A549 (cell line): Measurements from ENCODE around the gene TBC1D1. TPM values are rescaled to one million over a fixed set of nuclear protein-coding genes. Genes with fewer than 3 reads are reported as not detected.

Source experiments
- ATAC-seq, 2 experiments: fragments of 200-7000 bp in 1 of 2; fragments of >200 bp in 1 of 2; cut with Nextera tagmentation in 1 of 2; cut with Tn5 transposase in 1 of 2; 3 replicates each; pipeline versions ENCODE4 v1.8.0 to v1.9.1; 2018 to 2020; ENCODE audit warnings: mild to moderate bottlenecking in 1 of 2, moderate library complexity in 1 of 2
- CTCF ChIA-PET: fragments of 300-600 bp; sonication (Branson Sonifier 250); formaldehyde crosslinking; extraction: SDS; loops from one replicate; lab custom pipeline; 2021; ENCODE audit warnings: antibody characterized with exemption, inconsistent platforms; lab: Yijun Ruan, JAX
- POLR2A ChIA-PET: fragments of 350-600 bp; formaldehyde crosslinking; extraction: SDS; loops from one replicate; lab custom pipeline; 2021; ENCODE audit warnings: antibody characterized with exemption, inconsistent platforms; lab: Yijun Ruan, JAX
- DNase-seq, 2 experiments: peaks; one replicate each; pipeline versions ENCODE4 v3.0.0 to v3.0.0-alpha.2; 2011 to 2016; ENCODE audit warnings: low read depth in 1 of 2, low spot score in 1 of 2
- FAIRE-seq: peaks from 2 replicates; lab custom pipeline; 2011; peaks lifted over from hg19 to GRCh38; lab: Jason Lieb, UNC
- H3K27ac ChIP-seq, 2 experiments: fragments of >200 bp; sonication (Bioruptor Twin); formaldehyde crosslinking; 3 replicates each; pipeline ENCODE4 v1.5.1; 2016 to 2017
- H3K4me1 ChIP-seq: fragments of >200 bp; sonication (Bioruptor Twin); formaldehyde crosslinking; 3 replicates; pipeline ENCODE4 v1.6.1; 2016
- H3K4me2 ChIP-seq: fragments of >200 bp; sonication (Bioruptor Twin); formaldehyde crosslinking; 3 replicates; pipeline ENCODE4 v1.6.1; 2016
- H3K4me3 ChIP-seq: fragments of >200 bp; sonication (Bioruptor Twin); formaldehyde crosslinking; 3 replicates; pipeline ENCODE4 v1.5.1; 2016
- H3K9me3 ChIP-seq: fragments of >200 bp; sonication (Bioruptor Twin); formaldehyde crosslinking; 3 replicates; pipeline ENCODE4 v1.6.1; 2016
- CHD4 ChIP-seq: fragments of 200-600 bp; sonication (generic); IDR thresholded peaks from 2 replicates; pipeline ENCODE4 v1.6.1; 2016; ENCODE audit warnings: antibody characterized with exemption, mild to moderate bottlenecking, borderline replicate concordance
- EP300 ChIP-seq, 2 experiments: fragments of >200 bp; sonication (Bioruptor Twin); formaldehyde crosslinking; IDR thresholded peaks; 2 replicates in 1 of 2; 3 replicates in 1 of 2; pipeline ENCODE4 v1.6.1; 2016 to 2017
- FOSB ChIP-seq: fragments of 250-450 bp; sonication (Bioruptor Pico); IDR thresholded peaks from 2 replicates; pipeline ENCODE4 v1.5.0; 2020; ENCODE audit warnings: mild to moderate bottlenecking, moderate library complexity
- FOSL2 ChIP-seq, 2 experiments: fragments of 450-650 bp in 1 of 2; fragments of >200 bp in 1 of 2; sonication (Bioruptor Twin) in 1 of 2; formaldehyde crosslinking; IDR thresholded peaks; 2 replicates each; pipeline versions ENCODE4 v1.5.0 to v1.6.1; 2016 to 2020; ENCODE audit warnings: mild to moderate bottlenecking in 1 of 2, moderate library complexity in 1 of 2
- FOXS1 ChIP-seq: fragments of 250-450 bp; sonication (Bioruptor Pico); IDR thresholded peaks from 2 replicates; pipeline ENCODE4 v1.5.0; 2020; ENCODE audit warnings: mild to moderate bottlenecking, moderate library complexity
- HDAC2 ChIP-seq: fragments of 200-600 bp; sonication (generic); IDR thresholded peaks from 2 replicates; pipeline ENCODE4 v1.6.1; 2016
- JUN ChIP-seq, 2 experiments: fragments of >200 bp; sonication (Bioruptor Twin); formaldehyde crosslinking; IDR thresholded peaks; 2 replicates in 1 of 2; 3 replicates in 1 of 2; pipeline ENCODE4 v1.6.1; 2016 to 2017
- KDM5A ChIP-seq: fragments of 200-600 bp; sonication (generic); IDR thresholded peaks from 2 replicates; pipeline ENCODE4 v1.6.1; 2016; ENCODE audit warnings: antibody characterized with exemption, mild to moderate bottlenecking
- MAFK ChIP-seq: fragments of 450-650 bp; IDR thresholded peaks from 2 replicates; pipeline ENCODE4 v1.6.1; 2014; ENCODE audit not compliant: partially characterized antibody
- NPAS2 ChIP-seq: fragments of 250-450 bp; sonication (Bioruptor Pico); IDR thresholded peaks from 2 replicates; pipeline ENCODE4 v1.8.0; 2022; ENCODE audit warnings: mild to moderate bottlenecking, moderate library complexity, borderline replicate concordance
- NR3C1 ChIP-seq: fragments of >200 bp; sonication (Bioruptor Twin); formaldehyde crosslinking; IDR thresholded peaks from 3 replicates; pipeline ENCODE4 v1.6.1; 2017
- POLR2AphosphoS2 ChIP-seq: conservative IDR thresholded peaks from 2 replicates; pipeline ENCODE4 v1.6.1; 2012; ENCODE audit warnings: low read length, improper control_type of control experiment, inconsistent platforms
- SMC3 ChIP-seq: fragments of >200 bp; sonication (Bioruptor Twin); formaldehyde crosslinking; IDR thresholded peaks from 3 replicates; pipeline ENCODE4 v1.6.1; 2018; ENCODE audit warnings: inconsistent platforms
- SREBF2 ChIP-seq: fragments of 450-650 bp; IDR thresholded peaks from 2 replicates; pipeline ENCODE4 v1.6.1; 2014; ENCODE audit warnings: mild to moderate bottlenecking, moderate library complexity
- TP53 ChIP-seq: fragments of 250-450 bp; sonication (Bioruptor Pico); IDR thresholded peaks from 2 replicates; pipeline ENCODE4 v1.5.0; 2021; ENCODE audit warnings: mild to moderate bottlenecking, moderate library complexity
- ZNF302 ChIP-seq: fragments of 250-450 bp; sonication (Bioruptor Pico); IDR thresholded peaks from 2 replicates; pipeline ENCODE4 v1.9.0; 2021; ENCODE audit warnings: inconsistent platforms, mild to moderate bottlenecking, moderate library complexity
- WGBS: methylation state at CpG from one replicate; pipeline ENCODE4 v1.1.6; 2017; ENCODE audit errors: missing lambda C conversion rate; 5-methylcytosine and 5-hydroxymethylcytosine counted together
- polyA minus RNA-seq: library from RNA; depleted of rRNA, polyadenylated mRNA; stranded (reverse); fragments of >200 nt; gene quantifications from 2 replicates; pipeline ENCODE4 v1.2.3, GENCODE V29; 2011; rRNA and poly(A)+ RNA removed
- polyA plus RNA-seq, 4 experiments: library from polyadenylated mRNA; depleted of rRNA in 3 of 4; stranded (reverse); fragments of >200 nt; fragmentation: RNase III in 1 of 4; extraction: RNeasy Plus Mini Kit Qiagen cat#74134 plus additional on column Dnase treatment in 1 of 4; gene quantifications; 2 replicates in 3 of 4; 3 replicates in 1 of 4; pipeline ENCODE4 v1.2.3, GENCODE V29; 2011 to 2017
- TF ChIP-seq, protein P1 (sequence below): IDR thresholded peaks from 2 replicates; pipeline ENCODE4 v1.6.1; 2012
- TF ChIP-seq, protein P2 (sequence below): fragments of 450-650 bp; IDR thresholded peaks from 2 replicates; pipeline ENCODE4 v1.6.1; 2014; ENCODE audit warnings: antibody characterized with exemption
- TF ChIP-seq, protein P3 (sequence below): fragments of >200 bp; sonication (Bioruptor Twin); formaldehyde crosslinking; IDR thresholded peaks from 3 replicates; pipeline ENCODE4 v1.6.1; 2016
- TF ChIP-seq, protein P4 (sequence below): IDR thresholded peaks from 2 replicates; pipeline ENCODE4 v1.6.1; 2012

The TBC1D1 gene, protein sequence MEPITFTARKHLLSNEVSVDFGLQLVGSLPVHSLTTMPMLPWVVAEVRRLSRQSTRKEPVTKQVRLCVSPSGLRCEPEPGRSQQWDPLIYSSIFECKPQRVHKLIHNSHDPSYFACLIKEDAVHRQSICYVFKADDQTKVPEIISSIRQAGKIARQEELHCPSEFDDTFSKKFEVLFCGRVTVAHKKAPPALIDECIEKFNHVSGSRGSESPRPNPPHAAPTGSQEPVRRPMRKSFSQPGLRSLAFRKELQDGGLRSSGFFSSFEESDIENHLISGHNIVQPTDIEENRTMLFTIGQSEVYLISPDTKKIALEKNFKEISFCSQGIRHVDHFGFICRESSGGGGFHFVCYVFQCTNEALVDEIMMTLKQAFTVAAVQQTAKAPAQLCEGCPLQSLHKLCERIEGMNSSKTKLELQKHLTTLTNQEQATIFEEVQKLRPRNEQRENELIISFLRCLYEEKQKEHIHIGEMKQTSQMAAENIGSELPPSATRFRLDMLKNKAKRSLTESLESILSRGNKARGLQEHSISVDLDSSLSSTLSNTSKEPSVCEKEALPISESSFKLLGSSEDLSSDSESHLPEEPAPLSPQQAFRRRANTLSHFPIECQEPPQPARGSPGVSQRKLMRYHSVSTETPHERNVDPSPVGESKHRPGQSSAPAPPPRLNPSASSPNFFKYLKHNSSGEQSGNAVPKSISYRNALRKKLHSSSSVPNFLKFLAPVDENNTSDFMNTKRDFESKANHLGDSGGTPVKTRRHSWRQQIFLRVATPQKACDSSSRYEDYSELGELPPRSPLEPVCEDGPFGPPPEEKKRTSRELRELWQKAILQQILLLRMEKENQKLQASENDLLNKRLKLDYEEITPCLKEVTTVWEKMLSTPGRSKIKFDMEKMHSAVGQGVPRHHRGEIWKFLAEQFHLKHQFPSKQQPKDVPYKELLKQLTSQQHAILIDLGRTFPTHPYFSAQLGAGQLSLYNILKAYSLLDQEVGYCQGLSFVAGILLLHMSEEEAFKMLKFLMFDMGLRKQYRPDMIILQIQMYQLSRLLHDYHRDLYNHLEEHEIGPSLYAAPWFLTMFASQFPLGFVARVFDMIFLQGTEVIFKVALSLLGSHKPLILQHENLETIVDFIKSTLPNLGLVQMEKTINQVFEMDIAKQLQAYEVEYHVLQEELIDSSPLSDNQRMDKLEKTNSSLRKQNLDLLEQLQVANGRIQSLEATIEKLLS (N-terminal part only)
- polyA plus RNA-seq (2011; rRNA removed): 25.7 and 28.5 TPM in 2 replicates
- polyA plus RNA-seq (2012; cell fraction: cytosol; rRNA removed): 21.8 and 22.7 TPM in 2 replicates
- polyA plus RNA-seq (2012; cell fraction: nucleus; rRNA removed): 16.9 and 21.0 TPM in 2 replicates
- 22.6 to 26.5 TPM (median 24.2 TPM) in 3 replicates for polyA plus RNA-seq (2017; fragmentation: RNase III; extraction: RNeasy Plus Mini Kit Qiagen cat#74134 plus additional on column Dnase treatment)
- 29.6 and 35.3 TPM in 2 replicates for polyA minus RNA-seq

DNA sequence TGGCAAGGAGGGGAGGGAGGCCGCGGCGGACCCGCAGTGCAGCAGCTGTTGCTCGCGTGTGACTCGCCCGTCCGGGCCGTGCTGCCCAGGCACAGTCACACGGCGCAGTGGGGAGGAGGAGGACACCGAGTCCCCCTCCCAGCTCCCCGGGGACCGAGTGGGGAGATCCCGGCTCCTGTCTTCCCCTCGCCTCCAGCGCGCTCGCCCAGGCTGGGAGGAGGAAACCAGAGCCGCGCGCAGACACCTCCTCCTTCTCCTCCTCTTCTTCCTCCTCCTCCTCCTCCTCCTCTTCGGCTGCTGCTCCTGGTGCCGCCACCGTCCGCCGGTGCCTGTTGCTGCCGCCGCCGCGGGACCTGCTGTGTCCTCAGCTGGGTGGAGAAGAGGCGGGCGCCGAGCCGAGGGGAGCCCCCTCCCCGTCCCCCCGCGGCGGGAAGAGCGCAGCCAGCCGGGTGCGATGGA lies at the start of gene TBC1D1:
TSS of gene TBC1D1 (plus strand) at position 284 of the 459 bp plus-strand sequence. CDS start 11,012 bp downstream, outside the sequence.
- CTCF ChIA-PET: interaction anchor here (0.6 kb wide), 1 partner anchor 20 kb away, joined by 4 read pairs; no protein-coding TSS in a partner anchor
- TF ChIP-seq FOSL2 (IDR thresholded peaks at IDR 0.05) (no peak), FOSL2 (CRISPR knock-in tag; IDR thresholded peaks at IDR 0.05) (no peak)
- TF ChIP-seq, protein P1, sequence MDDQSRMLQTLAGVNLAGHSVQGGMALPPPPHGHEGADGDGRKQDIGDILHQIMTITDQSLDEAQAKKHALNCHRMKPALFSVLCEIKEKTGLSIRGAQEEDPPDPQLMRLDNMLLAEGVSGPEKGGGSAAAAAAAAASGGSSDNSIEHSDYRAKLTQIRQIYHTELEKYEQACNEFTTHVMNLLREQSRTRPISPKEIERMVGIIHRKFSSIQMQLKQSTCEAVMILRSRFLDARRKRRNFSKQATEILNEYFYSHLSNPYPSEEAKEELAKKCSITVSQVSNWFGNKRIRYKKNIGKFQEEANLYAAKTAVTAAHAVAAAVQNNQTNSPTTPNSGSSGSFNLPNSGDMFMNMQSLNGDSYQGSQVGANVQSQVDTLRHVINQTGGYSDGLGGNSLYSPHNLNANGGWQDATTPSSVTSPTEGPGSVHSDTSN: no peak
- H3K4me2 ChIP-seq: peak within 1 kb of the TSS; percentile 97
- ATAC-seq (peak; percentile 36 to 65; a peak in 4 of 6 replicates), DNase-seq (no peak), FAIRE-seq (no peak)
- peak within 1 kb of the TSS; percentile 56 to 64; a peak in 4 of 6 replicates for H3K27ac ChIP-seq
- 0% methylated on average over 1 of the region's 43 CpGs for WGBS
- H3K4me3 ChIP-seq: peak within 1 kb of the TSS; percentile 72
- H3K9me3 ChIP-seq: no peaks in the 10 kb centered on the region
- POLR2A ChIA-PET: no interaction called here
- 0 out of 3 replicates have a peak, but pooled peaks cover 2% of the 10 kb centered on the region for H3K4me1 ChIP-seq

DNA sequence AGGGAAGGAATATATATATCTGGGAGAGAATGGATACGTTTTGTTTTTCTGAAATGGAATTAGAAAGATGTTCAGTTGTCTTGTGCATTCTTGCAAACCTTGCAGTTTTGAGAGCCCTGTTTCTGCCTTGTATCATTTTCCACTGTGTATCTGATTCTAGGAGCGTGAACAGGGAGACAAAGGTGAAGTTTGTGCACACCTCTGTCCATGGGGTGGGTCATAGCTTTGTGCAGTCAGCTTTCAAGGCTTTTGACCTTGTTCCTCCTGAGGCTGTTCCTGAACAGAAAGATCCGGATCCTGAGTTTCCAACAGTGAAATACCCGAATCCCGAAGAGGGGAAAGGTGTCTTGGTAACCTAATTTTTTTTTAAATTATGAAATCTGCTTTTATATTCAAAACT lies 46.7 kb upstream of the TBC1D1 start:
- no peak for DNase-seq
- no peak for FAIRE-seq
- WGBS: 85% methylated on average over 5 of the region's 5 CpGs
- no peaks in the 10 kb centered on the region for H3K9me3 ChIP-seq
- CTCF ChIA-PET: interaction anchor here (0.7 kb wide), 1 partner anchor 108 kb away, joined by 3 read pairs; no protein-coding TSS in a partner anchor
- ATAC-seq: no peak
- H3K4me3 ChIP-seq: no peak overlapping the region
- H3K4me1 ChIP-seq: no peaks in the 10 kb centered on the region
- TF ChIP-seq FOSB (CRISPR knock-in tag) (no peak), MAFK (no peak), NR3C1 (no peak), POLR2AphosphoS2 (no peak), SREBF2 (no peak), HDAC2 (no peak), KDM5A (no peak), ZNF302 (CRISPR knock-in tag) (no peak), CHD4 (no peak)
- TF ChIP-seq, protein P2, sequence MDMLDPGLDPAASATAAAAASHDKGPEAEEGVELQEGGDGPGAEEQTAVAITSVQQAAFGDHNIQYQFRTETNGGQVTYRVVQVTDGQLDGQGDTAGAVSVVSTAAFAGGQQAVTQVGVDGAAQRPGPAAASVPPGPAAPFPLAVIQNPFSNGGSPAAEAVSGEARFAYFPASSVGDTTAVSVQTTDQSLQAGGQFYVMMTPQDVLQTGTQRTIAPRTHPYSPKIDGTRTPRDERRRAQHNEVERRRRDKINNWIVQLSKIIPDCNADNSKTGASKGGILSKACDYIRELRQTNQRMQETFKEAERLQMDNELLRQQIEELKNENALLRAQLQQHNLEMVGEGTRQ: no peak
- POLR2A ChIA-PET: no interaction called here
- H3K4me2 ChIP-seq: no peak overlapping the region
- no peak overlapping the region for H3K27ac ChIP-seq

DNA sequence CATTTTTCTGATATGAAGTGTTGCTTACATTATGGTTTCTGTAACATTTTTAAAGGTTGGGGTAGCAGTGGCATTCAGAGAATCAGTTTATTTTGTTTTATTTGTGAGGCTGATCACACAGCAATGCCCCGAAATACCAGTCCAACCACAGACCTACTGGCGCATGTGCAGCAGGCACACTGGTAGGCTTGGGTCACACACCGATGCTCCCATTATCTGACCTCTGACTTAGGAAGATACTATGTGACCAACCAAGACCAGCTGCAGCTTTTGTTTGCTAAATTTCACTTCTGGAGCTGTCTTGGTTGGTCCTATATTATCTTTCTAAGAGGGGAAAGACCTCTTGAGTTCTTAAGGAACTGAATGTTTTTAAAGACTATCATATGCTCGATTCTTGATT lies 45.7 kb upstream of the TBC1D1 start:
- POLR2A ChIA-PET: no interaction called here
- ATAC-seq (no peak), DNase-seq (no peak)
- H3K4me3 ChIP-seq: no peak overlapping the region
- CTCF ChIA-PET: interaction anchor here (0.6 kb wide), 1 partner anchor 242 kb away, joined by 3 read pairs; no protein-coding TSS in a partner anchor
- H3K4me1 ChIP-seq: no peaks in the 10 kb centered on the region
- H3K4me2 ChIP-seq: no peak overlapping the region
- H3K27ac ChIP-seq: no peak overlapping the region
- no peaks in the 10 kb centered on the region for H3K9me3 ChIP-seq
- TF ChIP-seq ZNF302 (CRISPR knock-in tag): no peak
- TF ChIP-seq, protein P3, sequence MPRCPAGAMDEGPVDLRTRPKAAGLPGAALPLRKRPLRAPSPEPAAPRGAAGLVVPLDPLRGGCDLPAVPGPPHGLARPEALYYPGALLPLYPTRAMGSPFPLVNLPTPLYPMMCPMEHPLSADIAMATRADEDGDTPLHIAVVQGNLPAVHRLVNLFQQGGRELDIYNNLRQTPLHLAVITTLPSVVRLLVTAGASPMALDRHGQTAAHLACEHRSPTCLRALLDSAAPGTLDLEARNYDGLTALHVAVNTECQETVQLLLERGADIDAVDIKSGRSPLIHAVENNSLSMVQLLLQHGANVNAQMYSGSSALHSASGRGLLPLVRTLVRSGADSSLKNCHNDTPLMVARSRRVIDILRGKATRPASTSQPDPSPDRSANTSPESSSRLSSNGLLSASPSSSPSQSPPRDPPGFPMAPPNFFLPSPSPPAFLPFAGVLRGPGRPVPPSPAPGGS: no peak
- TF ChIP-seq NR3C1: no peak
- no peak for TF ChIP-seq TP53 (CRISPR knock-in tag)
- no peak for TF ChIP-seq EP300 (IDR thresholded peaks at IDR 0.05)
- no peak for TF ChIP-seq JUN (IDR thresholded peaks at IDR 0.05)
- TF ChIP-seq, protein P4, sequence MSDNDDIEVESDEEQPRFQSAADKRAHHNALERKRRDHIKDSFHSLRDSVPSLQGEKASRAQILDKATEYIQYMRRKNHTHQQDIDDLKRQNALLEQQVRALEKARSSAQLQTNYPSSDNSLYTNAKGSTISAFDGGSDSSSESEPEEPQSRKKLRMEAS: no peak
- no peak for TF ChIP-seq NPAS2
- no peak for TF ChIP-seq SMC3
- TF ChIP-seq FOXS1: no peak
- TF ChIP-seq, all 56 proteins: peak for 0
- WGBS: 78% methylated on average over 4 of the region's 4 CpGs
- FAIRE-seq: no peak
